Stomach (tissue), 4 donors: ENCODE data around the gene CTIF.

Experiments used
- CTCF ChIP-seq, 7 experiments: fragments of 450-650 bp in 4 of 7; fragments of 200-600 bp in 3 of 7; sonication (generic) in 3 of 7; IDR thresholded peaks; one replicate each; pipeline ENCODE4 v1.5.1; 2016 to 2019; ENCODE audit warnings: antibody characterized with exemption in 7 of 7, control low read depth in 2 of 7, mild to moderate bottlenecking in 1 of 7
- EP300 ChIP-seq: sonication (generic); formaldehyde crosslinking; IDR thresholded peaks from one replicate; pipeline ENCODE4 v1.6.1; 2017; ENCODE audit warnings: antibody characterized with exemption
- POLR2A ChIP-seq, 4 donors: fragments of 450-650 bp; IDR thresholded peaks; one replicate each; pipeline ENCODE4 v1.6.1; 2016; ENCODE audit warnings: antibody characterized with exemption in 4 of 4, control low read depth in 2 of 4, mild to moderate bottlenecking in 1 of 4, moderate library complexity in 1 of 4
- POLR2AphosphoS5 ChIP-seq, 3 donors: sonication (generic); formaldehyde crosslinking; IDR thresholded peaks; one replicate each; pipeline ENCODE4 v1.6.1; 2016; ENCODE audit warnings: antibody characterized with exemption in 3 of 3

GRCh38 chr18:48657447-48658120, 118.8 kb downstream of the CTIF start:
- TF ChIP-seq CTCF (IDR thresholded peaks at IDR 0.05) (no peak), POLR2A (IDR thresholded peaks at IDR 0.05) (no peak), EP300 (no peak), POLR2AphosphoS5 (IDR thresholded peaks at IDR 0.05) (no peak)
